ENCODE measurements around the gene REG4. TPM values are rescaled to one million over a fixed set of nuclear protein-coding genes. Genes with fewer than 3 reads are reported as not detected.

Gene REG4
- total RNA-seq, 4 donors from 2014 or later: not detected

- TF ChIP-seq CTCF (IDR thresholded peaks at IDR 0.05; ENCODE audit: low read depth): no peak
Observed at GRCh38 chr1:119834990-119835389, 23.7 kb upstream of the REG4 start.

- TF ChIP-seq CTCF (IDR thresholded peaks at IDR 0.05; ENCODE audit: low read depth): no peak
Observed at GRCh38 chr1:119831027-119831426, 19.8 kb upstream of the REG4 start.

GRCh38 chr1:119829625-119830024 lies 18.4 kb upstream of the REG4 start:
- TF ChIP-seq CTCF (IDR thresholded peaks at IDR 0.05; ENCODE audit: low read depth): no peak

GRCh38 chr1:119828266-119828665 lies 17.0 kb upstream of the REG4 start:
- TF ChIP-seq CTCF (IDR thresholded peaks at IDR 0.05; ENCODE audit: low read depth): no peak

DNA sequence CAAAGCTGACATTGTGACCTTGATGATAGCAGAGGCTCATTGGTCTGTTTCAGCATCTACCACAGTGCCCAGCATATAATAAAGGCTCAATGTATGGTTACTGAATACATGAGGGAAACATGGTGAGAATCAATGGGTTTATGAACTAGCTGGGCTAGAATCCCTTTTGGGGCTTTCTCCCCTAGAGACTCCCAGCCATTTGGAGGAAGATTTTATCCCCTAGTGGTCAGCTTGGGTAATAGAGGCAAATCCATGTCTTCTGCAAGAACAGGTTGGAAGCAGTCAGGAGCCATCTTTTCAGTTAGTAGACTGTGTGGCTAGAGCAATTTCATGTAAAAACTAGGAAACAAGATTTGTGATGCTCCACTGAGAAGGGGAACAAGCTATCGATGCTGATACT lies 15.8 kb upstream of the REG4 start:
- TF ChIP-seq CTCF (IDR thresholded peaks at IDR 0.05; ENCODE audit: low read depth): no peak

DNA sequence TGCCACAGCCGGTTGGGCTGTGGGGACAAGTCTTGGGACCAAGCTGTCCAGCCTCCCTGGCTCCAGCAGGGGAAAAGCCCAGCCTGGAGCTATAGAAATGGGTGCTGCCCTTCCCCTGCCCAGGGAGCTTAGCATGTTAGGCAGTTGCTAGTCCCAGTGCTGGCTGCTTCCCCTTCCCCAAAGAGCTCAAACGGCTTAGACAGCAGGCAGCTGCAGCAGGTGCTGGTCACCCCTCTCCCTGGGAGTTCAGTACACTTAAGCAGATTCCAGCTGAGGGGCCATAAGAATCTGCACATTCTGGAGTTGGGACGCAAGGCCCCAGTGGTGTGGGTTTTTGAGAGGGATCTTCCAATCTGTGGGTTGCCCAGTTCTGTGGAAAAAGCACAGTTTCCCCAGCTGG lies 11.1 kb upstream of the REG4 start:
- TF ChIP-seq CTCF (IDR thresholded peaks at IDR 0.05; ENCODE audit: low read depth): no peak

GRCh38 chr1:119818181-119818580 lies 6.9 kb upstream of the REG4 start:
- no peak for TF ChIP-seq CTCF (IDR thresholded peaks at IDR 0.05; ENCODE audit: low read depth)
